ENCODE data around the gene LLGL2.
"Not testable (repeated sequence)": the region's sequence is repeated elsewhere in the genome, so short reads cannot be mapped to it uniquely, and the experiment has no call there.

LLGL2 gene

GRCh38 chr17:75507733-75508719, 17.5 kb upstream of the LLGL2 start:
- no peak for DNase-seq

GRCh38 chr17:75508931-75509361, 16.6 kb upstream of the LLGL2 start:
- DNase-seq = no peak

- DNase-seq = no peak
Observed at GRCh38 chr17:75509528-75510258, 15.8 kb upstream of the LLGL2 start.

GRCh38 chr17:75511270-75511609, 14.3 kb upstream of the LLGL2 start:
- DNase-seq = no peak

- no peak for DNase-seq
Observed at GRCh38 chr17:75511610-75512575, 13.6 kb upstream of the LLGL2 start.

- no peak for DNase-seq
Observed at GRCh38 chr17:75512926-75513640, 12.4 kb upstream of the LLGL2 start.

- DNase-seq = no peak
Observed at GRCh38 chr17:75513641-75514000, 11.9 kb upstream of the LLGL2 start.

- no peak for DNase-seq
Observed at GRCh38 chr17:75514299-75514918, 11.1 kb upstream of the LLGL2 start.

GRCh38 chr17:75514919-75515495, 10.5 kb upstream of the LLGL2 start:
- DNase-seq = no peak

- peak; percentile 92 to 96 for DNase-seq
Observed at GRCh38 chr17:75515496-75516254, 9.8 kb upstream of the LLGL2 start, which contains the start of gene CASKIN2. TSS of gene CASKIN2 (minus strand) at chr17:75515537. CDS start at chr17:75513804, 1,733 bp downstream.

- DNase-seq = peak; percentile 92 to 95
Observed at GRCh38 chr17:75516255-75516618, 9.3 kb upstream of the LLGL2 start, which contains the start of gene TSEN54. TSS of gene TSEN54 (plus strand) at chr17:75516528. CDS start at chr17:75516561, 33 bp downstream.

- peak in 1 of 2 experiments; percentile 47 for DNase-seq
Observed at GRCh38 chr17:75516619-75517296, 8.7 kb upstream of the LLGL2 start.

- no peak for DNase-seq
Observed at GRCh38 chr17:75517297-75517865, 8.1 kb upstream of the LLGL2 start.

- DNase-seq = no peak
Observed at GRCh38 chr17:75518201-75518600, 7.3 kb upstream of the LLGL2 start.

- DNase-seq = no peak
Observed at GRCh38 chr17:75518983-75519537, 6.4 kb upstream of the LLGL2 start.

- DNase-seq = not testable (repeated sequence)
Observed at GRCh38 chr17:75520413-75520812, 5.1 kb upstream of the LLGL2 start.

- no peak for DNase-seq
Observed at GRCh38 chr17:75521290-75521689, 4.2 kb upstream of the LLGL2 start.

GRCh38 chr17:75521951-75522727, 3.4 kb upstream of the LLGL2 start:
- no peak for DNase-seq
